Keratinocyte (primary cell): ENCODE data around the gene MLLT3.

Source experiments
- CTCF ChIP-seq, 3 experiments: IDR thresholded peaks in 1 of 3; conservative IDR thresholded peaks in 1 of 3; optimal IDR thresholded peaks in 1 of 3; 2 replicates in 2 of 3; 3 replicates in 1 of 3; pipeline versions ENCODE3 to v1.5.1; 2011; ENCODE audit warnings: low read length in 3 of 3, mild to moderate bottlenecking in 3 of 3, moderate library complexity in 2 of 3, control low read depth in 1 of 3, inconsistent platforms in 1 of 3; ENCODE audit not compliant: insufficient read depth in 2 of 3; ENCODE audit errors: extremely low read depth in 1 of 3
- EZH2 ChIP-seq: IDR thresholded peaks from one replicate; pipeline ENCODE4 v1.6.1; 2012; ENCODE audit warnings: inconsistent platforms, mild to moderate bottlenecking, low read length, moderate library complexity

- TF ChIP-seq CTCF (optimal IDR thresholded peaks at IDR 0.05 in 1 of 3, IDR thresholded peaks at IDR 0.05 in 1 of 3, conservative IDR thresholded peaks at IDR 0.05 in 1 of 3; ENCODE audit: extremely low read depth in 1 of 3, insufficient read depth in 2 of 3, low read length in 3 of 3), result no peak
- TF ChIP-seq EZH2, result no peak
Observed at GRCh38 chr9:20397348-20397747, 225.0 kb downstream of the MLLT3 start.
